HEK293 (cell line): ENCODE data around the gene PLOD3.
"Not testable (repeated sequence)": the region's sequence is repeated elsewhere in the genome, so short reads cannot be mapped to it uniquely, and the experiment has no call there.

Source experiments
- CTCF ChIA-PET: fragments of 350-600 bp; formaldehyde crosslinking; extraction: SDS; loops from one replicate; lab custom pipeline; 2021; ENCODE audit warnings: antibody characterized with exemption; lab: Yijun Ruan, JAX
- POLR2A ChIA-PET: fragments of 300-600 bp; formaldehyde crosslinking; extraction: SDS; loops from one replicate; lab custom pipeline; 2020; ENCODE audit warnings: antibody characterized with exemption, inconsistent platforms; lab: Yijun Ruan, JAX
- H3K27ac ChIP-seq: fragments of 200-500 bp; sonication (Bioruptor generic); 2 replicates; pipeline ENCODE4 v1.5.1; 2014; ENCODE audit warnings: low read depth, low read length, control low read depth, inconsistent platforms; ENCODE audit errors: extremely low read depth
- H3K36me3 ChIP-seq, 2 experiments: fragments of 200-500 bp in 1 of 2; sonication (Bioruptor generic) in 1 of 2; 1 replicate in 1 of 2; 2 replicates in 1 of 2; pipeline ENCODE4 v1.5.1; 2014 to 2017; ENCODE audit warnings: inconsistent platforms in 2 of 2, low read length in 2 of 2; ENCODE audit not compliant: control insufficient read depth in 2 of 2, insufficient read depth in 1 of 2
- H3K4me1 ChIP-seq: fragments of 200-500 bp; sonication (Bioruptor generic); 2 replicates; pipeline ENCODE4 v1.5.1; 2014; ENCODE audit warnings: mild to moderate bottlenecking, low read length, inconsistent platforms; ENCODE audit not compliant: control insufficient read depth, insufficient read depth
- H3K4me3 ChIP-seq: 2 replicates; pipeline ENCODE4 v1.5.1; 2011; ENCODE audit warnings: low read depth, mild to moderate bottlenecking, control low read depth, low read length, moderate library complexity
- H3K9me3 ChIP-seq: fragments of 200-500 bp; sonication (Bioruptor generic); 2 replicates; pipeline ENCODE4 v1.5.1; 2014; ENCODE audit warnings: low read depth, low read length, inconsistent platforms; ENCODE audit not compliant: control insufficient read depth, insufficient read depth
- EGR2 ChIP-seq: fragments of 450-650 bp; formaldehyde crosslinking; IDR thresholded peaks from 2 replicates; pipeline ENCODE4 v1.5.1; 2016; ENCODE audit warnings: low read depth, missing biosample characterization, missing genetic modification characterization
- MZF1 ChIP-seq: fragments of 450-650 bp; formaldehyde crosslinking; IDR thresholded peaks from 2 replicates; pipeline ENCODE4 v1.5.1; 2017; ENCODE audit warnings: missing biosample characterization, missing genetic modification characterization, borderline replicate concordance
- REPIN1 ChIP-seq: fragments of 450-650 bp; formaldehyde crosslinking; IDR thresholded peaks from 2 replicates; pipeline ENCODE4 v1.5.1; 2017; ENCODE audit warnings: missing biosample characterization, missing genetic modification characterization, low read depth
- SP7 ChIP-seq: fragments of 450-650 bp; formaldehyde crosslinking; IDR thresholded peaks from 2 replicates; pipeline ENCODE4 v1.5.1; 2016; ENCODE audit warnings: missing biosample characterization, missing genetic modification characterization
- YY2 ChIP-seq: fragments of 450-650 bp; formaldehyde crosslinking; IDR thresholded peaks from 2 replicates; pipeline ENCODE4 v1.5.1; 2016; ENCODE audit warnings: missing biosample characterization, missing genetic modification characterization
- ZBTB48 ChIP-seq: fragments of 450-650 bp; formaldehyde crosslinking; IDR thresholded peaks from 2 replicates; pipeline ENCODE4 v1.5.1; 2016; ENCODE audit warnings: missing biosample characterization, missing genetic modification characterization
- ZFHX2 ChIP-seq: fragments of 450-650 bp; formaldehyde crosslinking; conservative IDR thresholded peaks from 2 replicates; pipeline ENCODE4 v1.5.1; 2016; ENCODE audit warnings: missing biosample characterization, missing genetic modification characterization
- ZNF114 ChIP-seq: fragments of 450-650 bp; formaldehyde crosslinking; IDR thresholded peaks from 2 replicates; pipeline ENCODE4 v1.5.0; 2017; ENCODE audit warnings: missing biosample characterization, missing genetic modification characterization
- ZNF221 ChIP-seq: fragments of 450-650 bp; formaldehyde crosslinking; IDR thresholded peaks from 2 replicates; pipeline ENCODE4 v1.5.1; 2017; ENCODE audit warnings: missing biosample characterization, missing genetic modification characterization, borderline replicate concordance
- ZNF341 ChIP-seq: fragments of 450-650 bp; formaldehyde crosslinking; IDR thresholded peaks from 2 replicates; pipeline ENCODE4; 2016; ENCODE audit warnings: low read depth, missing biosample characterization, missing genetic modification characterization
- ZNF426 ChIP-seq: fragments of 450-650 bp; formaldehyde crosslinking; IDR thresholded peaks from 2 replicates; pipeline ENCODE4 v1.5.1; 2017; ENCODE audit warnings: missing biosample characterization, missing genetic modification characterization, mild to moderate bottlenecking, inconsistent platforms, moderate library complexity
- ZNF701 ChIP-seq: fragments of 450-650 bp; formaldehyde crosslinking; IDR thresholded peaks from 2 replicates; pipeline ENCODE4 v1.5.1; 2016; ENCODE audit warnings: missing biosample characterization, missing genetic modification characterization
- ZNF785 ChIP-seq: fragments of 450-650 bp; formaldehyde crosslinking; IDR thresholded peaks from 2 replicates; pipeline ENCODE4 v1.5.1; 2016; ENCODE audit warnings: missing biosample characterization, missing genetic modification characterization
- ZNF791 ChIP-seq: fragments of 450-650 bp; formaldehyde crosslinking; IDR thresholded peaks from 2 replicates; pipeline ENCODE4 v1.5.1; 2016; ENCODE audit warnings: missing biosample characterization, missing genetic modification characterization
- TF ChIP-seq, protein P1 (sequence below): fragments of 450-650 bp; formaldehyde crosslinking; IDR thresholded peaks from 2 replicates; pipeline ENCODE4 v1.5.1; 2016; ENCODE audit warnings: missing biosample characterization, missing genetic modification characterization
- TF ChIP-seq, protein P2 (sequence below): fragments of 450-650 bp; formaldehyde crosslinking; IDR thresholded peaks from 2 replicates; pipeline ENCODE4 v1.5.1; 2016; ENCODE audit warnings: missing biosample characterization, missing genetic modification characterization
- TF ChIP-seq, protein P3 (sequence below): fragments of 450-650 bp; formaldehyde crosslinking; IDR thresholded peaks from 2 replicates; pipeline ENCODE4 v1.5.1; 2017; ENCODE audit warnings: missing biosample characterization, mild to moderate bottlenecking, missing genetic modification characterization, moderate library complexity
- TF ChIP-seq, protein P4 (sequence below): fragments of 450-650 bp; formaldehyde crosslinking; IDR thresholded peaks from 2 replicates; pipeline ENCODE4 v1.5.1; 2016; ENCODE audit warnings: missing biosample characterization, missing genetic modification characterization

The PLOD3 gene

DNA sequence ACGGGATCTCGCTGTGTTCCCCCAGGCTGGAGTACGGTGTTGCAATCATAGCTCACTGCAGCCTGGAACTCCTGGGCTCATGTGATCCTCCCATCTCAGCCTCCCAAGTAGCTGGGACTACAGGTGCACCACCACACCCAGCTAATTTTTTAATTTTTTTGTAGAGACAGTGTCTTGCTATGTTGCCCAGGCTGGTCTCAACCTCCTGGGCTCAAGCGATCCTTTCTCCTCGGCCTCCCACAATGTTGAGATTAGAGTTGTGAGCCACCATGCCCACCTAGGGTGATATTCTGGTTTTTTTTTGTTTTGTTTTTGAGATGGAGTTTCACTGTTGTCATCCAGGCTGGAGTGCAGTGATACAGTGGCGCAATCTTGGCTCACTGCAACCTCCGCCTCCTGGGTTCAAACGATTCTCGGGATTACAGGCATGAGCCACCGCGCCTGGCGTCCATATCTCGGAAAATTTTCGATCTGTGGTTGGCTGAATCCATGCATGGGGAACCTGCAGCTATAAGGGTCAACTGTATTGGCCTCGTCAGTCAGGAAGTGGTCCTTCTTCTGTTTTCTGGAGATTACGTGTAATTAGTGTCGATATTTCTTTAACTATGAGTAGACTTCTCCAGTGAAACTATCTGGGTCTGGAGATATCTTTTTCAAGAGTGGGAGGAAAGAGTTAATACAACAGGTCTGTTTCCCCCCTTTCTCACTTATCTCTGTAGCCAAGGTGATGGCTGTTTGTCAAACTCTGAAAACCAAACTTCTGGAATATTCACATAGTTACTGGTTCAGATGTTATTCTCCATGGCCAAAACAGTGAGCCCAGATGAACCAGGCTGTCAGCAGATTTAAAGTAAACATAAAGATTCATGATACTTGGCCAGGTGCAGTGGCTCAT lies 48.5 kb upstream of the PLOD3 start:
- Histone ChIP-seq H3K4me1 (no peaks in the 10 kb centered on the region), H3K27ac (no peak overlapping the region), H3K36me3 (no peaks in the 10 kb centered on the region), H3K4me3 (no peak overlapping the region), H3K9me3 (no peaks in the 10 kb centered on the region)
- CTCF ChIA-PET: interaction anchor here (0.7 to 1.3 kb wide), 3 partner anchors 8 to 31 kb away, joined by 3 to 6 read pairs (median 3); no protein-coding TSS in a partner anchor
- no peak for TF ChIP-seq ZNF426 (tag by site-specific recombination)
- TF ChIP-seq, protein P1, sequence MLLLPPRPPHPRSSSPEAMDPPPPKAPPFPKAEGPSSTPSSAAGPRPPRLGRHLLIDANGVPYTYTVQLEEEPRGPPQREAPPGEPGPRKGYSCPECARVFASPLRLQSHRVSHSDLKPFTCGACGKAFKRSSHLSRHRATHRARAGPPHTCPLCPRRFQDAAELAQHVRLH (tag by site-specific recombination): no peak
- no peak for TF ChIP-seq ZNF221 (tag by site-specific recombination)
- TF ChIP-seq MZF1: no peak
- TF ChIP-seq ZBTB48: no peak
- no peak for TF ChIP-seq ZNF785 (tag by site-specific recombination)
- TF ChIP-seq SP7 (tag by site-specific recombination): no peak
- TF ChIP-seq ZNF791: no peak
- TF ChIP-seq ZNF114 (tag by site-specific recombination): no peak
- TF ChIP-seq, protein P2, sequence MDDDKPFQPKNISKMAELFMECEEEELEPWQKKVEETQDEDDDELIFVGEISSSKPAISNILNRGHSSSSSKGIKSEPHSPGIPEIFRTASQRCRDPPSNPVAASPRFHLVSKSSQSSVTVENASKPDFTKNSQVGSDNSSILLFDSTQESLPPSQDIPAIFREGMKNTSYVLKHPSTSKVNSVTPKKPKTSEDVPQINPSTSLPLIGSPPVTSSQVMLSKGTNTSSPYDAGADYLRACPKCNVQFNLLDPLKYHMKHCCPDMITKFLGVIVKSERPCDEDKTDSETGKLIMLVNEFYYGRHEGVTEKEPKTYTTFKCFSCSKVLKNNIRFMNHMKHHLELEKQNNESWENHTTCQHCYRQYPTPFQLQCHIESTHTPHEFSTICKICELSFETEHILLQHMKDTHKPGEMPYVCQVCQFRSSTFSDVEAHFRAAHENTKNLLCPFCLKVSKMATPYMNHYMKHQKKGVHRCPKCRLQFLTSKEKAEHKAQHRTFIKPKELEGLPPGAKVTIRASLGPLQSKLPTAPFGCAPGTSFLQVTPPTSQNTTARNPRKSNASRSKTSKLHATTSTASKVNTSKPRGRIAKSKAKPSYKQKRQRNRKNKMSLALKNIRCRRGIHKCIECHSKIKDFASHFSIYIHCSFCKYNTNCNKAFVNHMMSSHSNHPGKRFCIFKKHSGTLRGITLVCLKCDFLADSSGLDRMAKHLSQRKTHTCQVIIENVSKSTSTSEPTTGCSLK (tag by site-specific recombination): no peak
- TF ChIP-seq, protein P3, sequence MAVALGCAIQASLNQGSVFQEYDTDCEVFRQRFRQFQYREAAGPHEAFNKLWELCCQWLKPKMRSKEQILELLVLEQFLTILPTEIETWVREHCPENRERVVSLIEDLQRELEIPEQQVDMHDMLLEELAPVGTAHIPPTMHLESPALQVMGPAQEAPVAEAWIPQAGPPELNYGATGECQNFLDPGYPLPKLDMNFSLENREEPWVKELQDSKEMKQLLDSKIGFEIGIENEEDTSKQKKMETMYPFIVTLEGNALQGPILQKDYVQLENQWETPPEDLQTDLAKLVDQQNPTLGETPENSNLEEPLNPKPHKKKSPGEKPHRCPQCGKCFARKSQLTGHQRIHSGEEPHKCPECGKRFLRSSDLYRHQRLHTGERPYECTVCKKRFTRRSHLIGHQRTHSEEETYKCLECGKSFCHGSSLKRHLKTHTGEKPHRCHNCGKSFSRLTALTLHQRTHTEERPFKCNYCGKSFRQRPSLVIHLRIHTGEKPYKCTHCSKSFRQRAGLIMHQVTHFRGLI (tag by site-specific recombination): no peak
- no peak for TF ChIP-seq REPIN1 (tag by site-specific recombination)
- no peak for TF ChIP-seq ZNF341 (tag by site-specific recombination)
- TF ChIP-seq, protein P4, sequence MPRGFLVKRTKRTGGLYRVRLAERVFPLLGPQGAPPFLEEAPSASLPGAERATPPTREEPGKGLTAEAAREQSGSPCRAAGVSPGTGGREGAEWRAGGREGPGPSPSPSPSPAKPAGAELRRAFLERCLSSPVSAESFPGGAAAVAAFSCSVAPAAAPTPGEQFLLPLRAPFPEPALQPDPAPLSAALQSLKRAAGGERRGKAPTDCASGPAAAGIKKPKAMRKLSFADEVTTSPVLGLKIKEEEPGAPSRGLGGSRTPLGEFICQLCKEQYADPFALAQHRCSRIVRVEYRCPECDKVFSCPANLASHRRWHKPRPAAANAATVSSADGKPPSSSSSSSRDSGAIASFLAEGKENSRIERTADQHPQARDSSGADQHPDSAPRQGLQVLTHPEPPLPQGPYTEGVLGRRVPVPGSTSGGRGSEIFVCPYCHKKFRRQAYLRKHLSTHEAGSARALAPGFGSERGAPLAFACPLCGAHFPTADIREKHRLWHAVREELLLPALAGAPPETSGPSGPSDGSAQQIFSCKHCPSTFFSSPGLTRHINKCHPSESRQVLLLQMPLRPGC (tag by site-specific recombination): no peak
- TF ChIP-seq ZNF701: no peak
- no peak for TF ChIP-seq YY2 (tag by site-specific recombination)
- POLR2A ChIA-PET: interaction anchor here (0.6 kb wide), 1 partner anchor 176 kb away, joined by 3 read pairs; no protein-coding TSS in a partner anchor

DNA sequence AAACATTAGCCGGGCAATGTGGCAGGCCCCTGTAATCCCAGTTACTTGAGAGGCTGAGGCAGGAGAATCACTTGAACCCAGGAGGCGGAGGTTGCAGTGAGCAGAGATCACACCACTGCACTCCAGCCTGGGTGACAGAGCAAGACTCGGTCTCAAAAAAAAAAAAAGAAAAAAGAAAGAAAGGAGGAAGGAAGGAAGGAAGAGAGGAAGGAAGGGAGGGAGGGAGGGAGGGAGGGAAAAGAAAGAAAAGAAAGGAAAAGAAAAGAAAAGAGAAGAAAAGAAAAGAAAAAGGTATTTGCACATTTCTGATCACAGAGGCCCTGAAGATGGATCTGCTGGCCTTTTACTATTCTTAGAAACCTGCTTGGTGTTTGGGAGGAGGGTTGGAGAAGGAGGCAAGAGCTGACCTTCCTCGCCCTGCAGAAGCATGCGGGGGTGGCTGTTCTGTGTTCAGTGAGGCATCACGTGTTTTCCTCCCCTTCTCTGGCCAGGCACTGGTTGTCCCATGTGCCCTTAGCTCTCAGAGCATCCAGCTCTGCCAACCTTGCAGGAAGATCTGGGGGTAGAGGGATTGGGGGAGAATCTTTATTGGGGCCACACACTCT lies 46.8 kb upstream of the PLOD3 start:
- POLR2A ChIA-PET: not testable (repeated sequence)
- CTCF ChIA-PET: interaction anchor here (0.7 to 1.2 kb wide), 3 partner anchors 18 to 120 kb away, joined by 3 to 4 read pairs (median 3); no protein-coding TSS in a partner anchor
- TF ChIP-seq ZNF341 (tag by site-specific recombination): peak; percentile 79
- TF ChIP-seq ZFHX2 (tag by site-specific recombination): peak; percentile 45; the same call in 1 of the 2 replicates
- 0 out of 2 replicates have a peak, but pooled peaks have one; percentile 31 for TF ChIP-seq EGR2 (tag by site-specific recombination)

More for the DNA sequence above, 46.8 kb upstream of the PLOD3 start:
- H3K36me3 ChIP-seq, H3K27ac ChIP-seq, H3K9me3 ChIP-seq, H3K4me3 ChIP-seq, H3K4me1 ChIP-seq: not testable (repeated sequence)
